K562 (cell line): Measurements from ENCODE around the gene ARG1. TPM values are rescaled to one million over a fixed set of nuclear protein-coding genes. Genes with fewer than 3 reads are reported as not detected.

Experiments
- GMEB1 ChIP-seq: fragments of 250-450 bp; sonication (Bioruptor Pico); IDR thresholded peaks from 2 replicates; pipeline ENCODE4 v1.4.0; 2020; ENCODE audit warnings: mild to moderate bottlenecking
- HMBOX1 ChIP-seq: sonication (generic); IDR thresholded peaks from 2 replicates; pipeline ENCODE4 v1.6.1; 2016
- HOXB6 ChIP-seq: fragments of 250-450 bp; sonication (Bioruptor Pico); IDR thresholded peaks from 2 replicates; pipeline ENCODE4 v1.5.1; 2022; ENCODE audit warnings: mild to moderate bottlenecking, borderline replicate concordance
- KDM4B ChIP-seq, 2 experiments: fragments of 450-650 bp in 1 of 2; sonication (generic) in 1 of 2; IDR thresholded peaks; 2 replicates each; pipeline ENCODE4 v1.6.1; 2016 to 2017; ENCODE audit warnings: borderline replicate concordance in 2 of 2, antibody characterized with exemption in 1 of 2, low read depth in 1 of 2, mild to moderate bottlenecking in 1 of 2
- MCM7 ChIP-seq, 2 experiments: fragments of 450-650 bp; IDR thresholded peaks; 2 replicates each; pipeline ENCODE4 v1.6.1; 2016 to 2018
- MEIS2 ChIP-seq: fragments of 450-650 bp; IDR thresholded peaks from 2 replicates; pipeline ENCODE4 v1.6.1; 2014; ENCODE audit warnings: mild to moderate bottlenecking; ENCODE audit not compliant: partially characterized antibody
- MTA1 ChIP-seq: fragments of 450-650 bp; IDR thresholded peaks from 2 replicates; pipeline ENCODE4 v1.6.1; 2017; ENCODE audit warnings: borderline replicate concordance
- NCOA6 ChIP-seq: fragments of 450-650 bp; IDR thresholded peaks from 2 replicates; pipeline ENCODE4 v1.6.1; 2017; ENCODE audit warnings: mild to moderate bottlenecking
- NONO ChIP-seq, 2 experiments: fragments of 200-400 bp in 1 of 2; fragments of 450-650 bp in 1 of 2; formaldehyde crosslinking in 1 of 2; IDR thresholded peaks; 2 replicates each; pipeline ENCODE4 v1.6.1; 2017; ENCODE audit warnings: low read depth in 2 of 2, mild to moderate bottlenecking in 2 of 2, moderate library complexity in 2 of 2, low read length in 1 of 2
- NUFIP1 ChIP-seq: fragments of 450-650 bp; IDR thresholded peaks from 2 replicates; pipeline ENCODE4 v1.6.1; 2018; ENCODE audit not compliant: partially characterized antibody
- POU5F1 ChIP-seq: fragments of 150-350 bp; IDR thresholded peaks from 2 replicates; pipeline ENCODE4 v1.6.1; 2014; ENCODE audit warnings: borderline replicate concordance, low read length, low read depth, mild to moderate bottlenecking; ENCODE audit not compliant: partially characterized antibody
- PRMT5 ChIP-seq: sonication (generic); formaldehyde crosslinking; IDR thresholded peaks from 2 replicates; pipeline ENCODE4 v1.5.0; 2020; ENCODE audit warnings: missing genetic modification reagents
- SIN3A ChIP-seq, 2 experiments: fragments of 150-350 bp in 1 of 2; IDR thresholded peaks; 2 replicates each; pipeline ENCODE4 v1.6.1; 2011 to 2016; ENCODE audit warnings: borderline replicate concordance in 2 of 2, low read depth in 2 of 2, low read length in 2 of 2, mild to moderate bottlenecking in 2 of 2, moderate library complexity in 2 of 2; ENCODE audit not compliant: control insufficient read depth in 1 of 2
- STAT5A ChIP-seq: IDR thresholded peaks from 2 replicates; pipeline ENCODE4 v1.6.1; 2012; ENCODE audit warnings: low read length, inconsistent platforms, borderline replicate concordance
- TAF1 ChIP-seq: IDR thresholded peaks from 2 replicates; pipeline ENCODE4 v1.6.1; 2011; ENCODE audit warnings: mild to moderate bottlenecking, low read length, moderate library complexity; ENCODE audit not compliant: insufficient read depth, control insufficient read depth, severe bottlenecking; ENCODE audit errors: extremely low read depth
- WHSC1 ChIP-seq: IDR thresholded peaks from one replicate; pipeline ENCODE4 v1.6.1; 2012; ENCODE audit warnings: low read length, control low read depth, inconsistent platforms
- ZNF133 ChIP-seq: fragments of 250-450 bp; sonication (Bioruptor Pico); IDR thresholded peaks from 2 replicates; pipeline ENCODE4 v1.4.0; 2020; ENCODE audit warnings: mild to moderate bottlenecking
- ZNF444 ChIP-seq: fragments of 250-450 bp; sonication (Bioruptor Pico); IDR thresholded peaks from 2 replicates; pipeline ENCODE4 v1.4.0; 2020; ENCODE audit warnings: mild to moderate bottlenecking, moderate library complexity
- polyA plus RNA-seq, 8 experiments: library from polyadenylated mRNA; depleted of rRNA in 4 of 8; stranded (reverse) in 5 of 8; unstranded in 3 of 8; fragments of >200 nt; fragmentation: Nextera tagmentation in 2 of 8; fragmentation: Illumina TruSeq in 1 of 8; extraction: Ambion mirVana in 2 of 8; extraction: Trizol in 1 of 8; gene quantifications; 2 replicates each; pipeline versions ENCODE4 v1.2.1 to v1.2.3, GENCODE V29; 2011 to 2014; ENCODE audit warnings: inconsistent platforms in 1 of 8, missing spikeins in 1 of 8
- total RNA-seq, 7 experiments: library from RNA; depleted of rRNA in 6 of 7; stranded (reverse); fragments of >200 nt in 6 of 7; fragmentation: Illumina TruSeq in 2 of 7; extraction: Trizol in 2 of 7; gene quantifications; 2 replicates each; pipeline versions ENCODE4 v1.2.1 to v1.2.3, GENCODE V29; 2011 to 2021; ENCODE audit warnings: low replicate concordance in 1 of 7

The ARG1 gene
- total and polyA plus RNA-seq, 9 of the 15 experiments (the other 6 are each of a cell fraction or from before 2014, with no cell fraction given), result 0.03 to 0.20 (median 0.08) TPM; not detected in 3

GRCh38 chr6:131627724-131628682 lies 55.0 kb downstream of the ARG1 start, which contains the start of gene MED23 (continued):
- TF ChIP-seq NONO (IDR thresholded peaks at IDR 0.05; ENCODE audit: low read depth in 2 of 2, low read length in 1 of 2) (peak in 1 of 2 experiments; percentile 90; a peak in 2 of 4 replicates), MCM7 (IDR thresholded peaks at IDR 0.05) (no peak), NUFIP1 (no peak), HMBOX1 (0 out of 2 replicates have a peak, but pooled peaks have one; percentile 48), NCOA6 (no peak), MTA1 (no peak), PRMT5 (CRISPR knock-in tag) (no peak), WHSC1 (no peak), ZNF444 (CRISPR knock-in tag) (0 out of 2 replicates have a peak, but pooled peaks have one; percentile 7), ZNF133 (CRISPR knock-in tag) (no peak), SIN3A (IDR thresholded peaks at IDR 0.05; ENCODE audit: borderline replicate concordance in 2 of 2, control insufficient read depth in 1 of 2, low read depth in 2 of 2, low read length in 2 of 2) (peak; percentile 58 to 83; a peak in 2 of 4 replicates), HOXB6 (CRISPR knock-in tag) (no peak), MEIS2 (no peak), GMEB1 (CRISPR knock-in tag) (peak; percentile 75), KDM4B (IDR thresholded peaks at IDR 0.05; ENCODE audit: borderline replicate concordance in 2 of 2, low read depth in 1 of 2) (peak in 1 of 2 experiments; percentile 99; a peak in 2 of 4 replicates), STAT5A (peak; percentile 51; the same call in 1 of the 2 replicates), TAF1 (peak; percentile 97), POU5F1 (peak; percentile 46)
